AG09309 (cell line): ENCODE measurements around the gene USP13.

ENCODE experiments used
- DNase-seq: peaks from one replicate; pipeline ENCODE4 v3.0.0-alpha.2; 2010; ENCODE audit warnings: low read depth
- H3K4me3 ChIP-seq: 2 replicates; pipeline ENCODE4 v1.5.1; 2011; ENCODE audit warnings: mild to moderate bottlenecking, low read depth, low read length, moderate library complexity; ENCODE audit not compliant: control insufficient read depth
- CTCF ChIP-seq: IDR thresholded peaks from 2 replicates; pipeline ENCODE4 v1.5.1; 2011; ENCODE audit warnings: mild to moderate bottlenecking, low read depth, low read length, inconsistent platforms; ENCODE audit not compliant: insufficient read depth, control insufficient read depth; ENCODE audit errors: missing control alignments

The USP13 gene

GRCh38 chr3:179697736-179698332 is 45.0 kb downstream of the USP13 start:
- H3K4me3 ChIP-seq, result no peak overlapping the region
- TF ChIP-seq CTCF, result no peak
- DNase-seq, result no peak

- no peak for TF ChIP-seq CTCF
- H3K4me3 ChIP-seq, result no peak overlapping the region
- DNase-seq, result no peak
Measured at GRCh38 chr3:179700716-179701115, 47.9 kb downstream of the USP13 start.

GRCh38 chr3:179701176-179701827 is 48.5 kb downstream of the USP13 start:
- TF ChIP-seq CTCF, result no peak
- DNase-seq, result no peak
- H3K4me3 ChIP-seq, result no peak overlapping the region

GRCh38 chr3:179702271-179702947 is 49.6 kb downstream of the USP13 start:
- H3K4me3 ChIP-seq, result no peak overlapping the region
- TF ChIP-seq CTCF, result no peak
- DNase-seq, result no peak

GRCh38 chr3:179703816-179704215 is 51.0 kb downstream of the USP13 start:
- TF ChIP-seq CTCF, result no peak
- DNase-seq, result no peak
- no peak overlapping the region for H3K4me3 ChIP-seq

GRCh38 chr3:179706233-179706632 is 53.4 kb downstream of the USP13 start:
- no peak for TF ChIP-seq CTCF
- no peak overlapping the region for H3K4me3 ChIP-seq
- no peak for DNase-seq
